ENCODE data around the gene FYN.

Gene FYN

GRCh38 chr6:111829998-111830397 lies 43.3 kb downstream of the FYN start:
- no peak for DNase-seq

- DNase-seq, result no peak
Measured at GRCh38 chr6:111829581-111829980, 43.7 kb downstream of the FYN start.

- no peak for DNase-seq
Measured at GRCh38 chr6:111828809-111829208, 44.4 kb downstream of the FYN start.

- no peak for DNase-seq
Measured at GRCh38 chr6:111825439-111826086, 47.7 kb downstream of the FYN start.

DNA sequence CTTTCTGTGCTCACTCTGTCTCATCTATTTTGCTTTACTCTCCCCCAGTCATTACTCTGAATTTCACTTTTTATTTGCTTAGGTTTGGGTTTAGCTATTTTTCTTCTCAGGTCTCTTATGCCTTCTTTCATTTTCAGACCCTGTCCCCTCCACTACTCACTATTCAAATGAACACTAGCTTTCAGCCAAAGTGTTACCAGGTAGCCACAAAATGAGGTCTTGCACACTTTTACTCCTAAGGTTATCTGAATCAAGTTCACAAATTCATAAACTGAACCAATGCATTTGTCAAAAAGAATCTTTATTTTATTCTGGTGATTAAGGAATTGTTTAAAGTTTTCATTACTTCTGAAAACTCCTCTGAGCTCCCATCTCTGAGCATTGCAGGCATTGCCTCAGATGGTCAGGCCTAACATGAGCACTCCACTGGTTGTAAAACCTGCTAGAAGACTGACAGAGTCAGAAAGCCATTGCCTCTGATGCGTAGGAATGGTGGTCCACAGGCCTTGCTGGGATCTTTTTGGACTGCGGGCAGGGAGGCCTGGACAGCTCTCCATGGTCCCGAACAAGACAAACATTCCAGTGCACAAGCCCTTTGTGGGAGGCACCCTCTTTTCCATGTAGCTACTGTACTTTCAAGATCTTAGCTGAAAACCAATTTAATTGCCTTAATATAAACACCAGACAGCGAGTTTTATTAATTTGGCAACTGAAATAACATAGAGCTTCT lies 48.5 kb downstream of the FYN start:
- no peak for DNase-seq

- DNase-seq, result no peak
Measured at GRCh38 chr6:111823831-111824607, 49.2 kb downstream of the FYN start.

DNA sequence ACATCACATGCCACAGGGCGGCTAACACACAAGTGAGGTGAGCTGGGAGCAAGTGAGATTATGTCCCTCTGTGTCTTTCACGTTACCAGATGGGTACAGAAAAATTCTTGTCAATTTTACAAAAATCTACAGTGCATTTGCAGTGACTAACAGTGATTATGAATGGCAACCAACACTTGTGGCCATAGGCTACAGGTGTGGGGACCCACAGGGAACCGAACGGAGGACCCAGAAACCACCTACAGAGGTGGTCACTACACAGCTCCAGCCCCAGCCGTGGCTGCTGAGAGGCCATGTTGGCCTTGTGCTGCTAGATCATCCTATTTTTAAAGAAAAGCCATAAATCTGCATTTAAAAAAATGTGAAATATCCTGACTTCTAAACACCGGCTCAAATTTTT lies 50.2 kb downstream of the FYN start:
- DNase-seq, result no peak

DNA sequence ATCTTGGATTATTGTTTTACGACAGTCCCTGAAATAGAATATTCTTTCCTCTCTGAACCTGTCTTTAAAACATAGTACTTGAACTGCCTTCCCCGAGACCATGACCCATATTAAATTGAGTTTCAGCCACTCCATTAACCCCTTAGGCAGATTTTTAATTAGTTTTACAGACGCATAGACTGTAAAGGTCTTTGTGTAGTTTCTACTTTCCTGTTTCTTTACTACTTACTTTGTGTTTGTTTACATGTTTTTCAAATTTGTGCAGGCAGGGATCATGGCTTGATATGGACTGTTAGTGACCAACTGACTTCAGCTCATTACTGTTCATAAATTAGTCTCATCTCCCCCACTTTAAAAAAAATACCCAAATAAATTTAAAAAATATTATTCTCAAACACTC lies 53.8 kb downstream of the FYN start:
- DNase-seq, result no peak

DNA sequence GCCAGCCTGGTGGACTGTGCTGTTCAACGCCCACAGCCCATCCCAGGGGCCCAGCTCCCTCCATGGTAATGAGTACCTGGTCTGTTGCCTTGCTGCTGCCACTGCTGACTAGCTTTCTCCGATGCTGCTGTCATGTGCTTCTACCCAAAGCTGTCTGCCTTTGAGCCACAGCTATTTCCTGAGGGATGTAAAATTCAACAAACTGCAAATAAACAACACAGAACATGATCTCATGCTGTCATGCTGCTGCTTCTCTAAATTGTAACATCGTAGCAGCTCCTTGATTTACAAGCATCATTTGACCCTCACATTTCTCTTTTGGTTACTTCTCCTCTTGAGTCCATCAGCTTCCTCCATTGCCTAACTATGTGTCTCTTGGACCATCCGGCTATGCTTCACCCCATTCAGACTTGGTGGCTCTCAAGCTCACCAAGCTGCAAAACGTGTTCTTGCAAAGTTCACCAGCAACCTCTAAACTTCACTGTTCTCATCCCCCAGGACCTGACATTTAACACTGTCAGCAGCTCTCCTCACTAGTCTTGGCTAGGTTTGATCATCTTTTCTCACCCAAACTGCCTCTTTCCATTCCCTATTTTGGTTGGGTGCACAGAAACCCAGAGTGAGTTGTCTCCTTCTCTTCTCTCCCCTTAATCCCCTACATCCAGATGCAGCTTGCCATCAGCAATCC lies 54.6 kb downstream of the FYN start:
- no peak for DNase-seq

- no peak for DNase-seq
Measured at GRCh38 chr6:111817451-111818120, 55.7 kb downstream of the FYN start.

GRCh38 chr6:111813677-111814310 lies 59.5 kb downstream of the FYN start:
- DNase-seq, result no peak

DNA sequence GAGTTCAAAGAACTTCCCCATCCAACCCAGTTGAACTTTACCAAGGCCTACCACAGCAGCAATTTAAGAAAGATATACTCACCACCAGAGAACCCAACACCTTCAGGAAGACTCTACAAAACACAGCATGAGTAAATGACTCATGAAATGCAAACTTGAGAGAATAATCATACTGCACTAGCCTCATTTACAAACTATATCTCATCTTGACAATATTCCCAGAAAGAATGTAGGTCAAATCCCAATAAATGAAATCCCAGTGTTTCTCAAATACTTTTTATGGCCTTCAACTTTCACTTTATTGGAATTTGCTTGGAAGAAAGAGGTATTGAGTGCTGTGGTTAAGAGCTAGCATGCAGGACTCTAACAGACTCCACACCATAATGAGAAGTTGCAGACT lies 60.0 kb downstream of the FYN start:
- DNase-seq, result no peak

- no peak for DNase-seq
Measured at GRCh38 chr6:111812060-111813038, 60.9 kb downstream of the FYN start.

- DNase-seq, result no peak
Measured at GRCh38 chr6:111810294-111811131, 62.7 kb downstream of the FYN start.

DNA sequence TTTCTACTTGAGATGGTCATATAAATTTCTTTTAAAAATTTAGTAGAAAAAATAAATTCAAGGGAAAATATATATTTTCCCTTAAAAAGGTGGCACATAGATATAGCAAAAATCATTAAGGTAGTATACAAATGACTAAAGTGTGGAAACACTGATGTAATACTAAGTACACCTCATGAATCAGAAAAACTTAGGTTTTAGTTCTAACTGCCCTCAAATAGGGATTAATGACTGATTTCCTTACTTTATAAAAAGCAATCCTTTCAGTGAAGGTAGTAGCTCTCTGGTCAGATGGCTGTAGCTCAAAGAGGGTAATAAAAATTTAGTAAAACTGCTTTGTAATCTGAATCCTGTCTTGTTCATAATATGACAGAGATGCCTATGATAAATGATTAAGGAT lies 63.5 kb downstream of the FYN start:
- DNase-seq, result no peak

- DNase-seq, result no peak
Measured at GRCh38 chr6:111809264-111809663, 64.0 kb downstream of the FYN start.

DNA sequence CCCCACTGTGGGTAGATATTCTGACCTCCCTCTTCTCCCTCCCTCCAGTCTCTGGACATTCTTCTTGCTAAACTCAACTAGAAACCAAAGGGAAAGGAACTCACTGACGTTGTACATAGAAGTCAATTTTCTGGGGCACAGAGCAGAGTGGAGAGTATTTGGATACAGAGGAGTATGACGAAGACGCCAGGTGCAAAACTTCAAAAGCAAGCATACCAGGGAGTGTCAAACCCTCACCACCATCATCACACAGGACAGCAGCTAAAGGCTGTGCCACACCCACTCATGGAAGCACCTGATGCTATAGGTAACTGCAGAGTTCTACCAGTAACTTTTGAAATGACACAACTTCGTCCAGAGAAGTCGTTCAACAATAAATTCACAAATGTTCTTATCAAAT lies 64.8 kb downstream of the FYN start:
- no peak for DNase-seq

- DNase-seq, result no peak
Measured at GRCh38 chr6:111806561-111807497, 66.4 kb downstream of the FYN start.

DNA sequence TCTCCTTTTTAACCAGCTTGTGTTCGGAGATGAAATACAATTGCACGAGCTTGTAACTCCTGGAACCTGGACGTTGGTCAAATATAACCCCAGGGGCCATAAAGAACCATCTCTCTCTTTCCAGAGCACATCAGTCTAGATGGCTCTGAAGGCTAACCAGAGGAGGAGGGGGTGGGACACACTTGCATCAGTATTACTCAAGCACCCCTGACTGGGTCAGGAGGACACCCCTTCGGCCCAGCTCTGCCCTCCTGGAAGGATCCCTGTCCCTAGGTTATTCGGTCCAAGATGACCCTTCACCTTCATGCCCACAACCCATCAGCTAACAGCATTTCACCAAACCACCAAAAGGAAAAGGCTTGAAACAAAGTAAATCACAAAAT lies 67.1 kb downstream of the FYN start:
- no peak for DNase-seq

Data from activated CD8-positive, alpha-beta memory T cell treated with anti-CD3 and anti-CD28 coated beads, Interleukin-2, amount 50 U/mL, for 48 hours (primary cell).